ENCODE data around the gene CRADD. TPM values are rescaled to one million over a fixed set of nuclear protein-coding genes. Genes with fewer than 3 reads are reported as not detected.
A peak's percentile ranks its signal among the peaks of the same experiment; 100 is the strongest.

Gene CRADD
- total RNA-seq, 4 donors from 2014 or later = 27.7 to 61.0 (median 34.2) TPM

GRCh38 chr12:93782853-93783252 lies 105.7 kb downstream of the CRADD start:
- TF ChIP-seq, protein P1, sequence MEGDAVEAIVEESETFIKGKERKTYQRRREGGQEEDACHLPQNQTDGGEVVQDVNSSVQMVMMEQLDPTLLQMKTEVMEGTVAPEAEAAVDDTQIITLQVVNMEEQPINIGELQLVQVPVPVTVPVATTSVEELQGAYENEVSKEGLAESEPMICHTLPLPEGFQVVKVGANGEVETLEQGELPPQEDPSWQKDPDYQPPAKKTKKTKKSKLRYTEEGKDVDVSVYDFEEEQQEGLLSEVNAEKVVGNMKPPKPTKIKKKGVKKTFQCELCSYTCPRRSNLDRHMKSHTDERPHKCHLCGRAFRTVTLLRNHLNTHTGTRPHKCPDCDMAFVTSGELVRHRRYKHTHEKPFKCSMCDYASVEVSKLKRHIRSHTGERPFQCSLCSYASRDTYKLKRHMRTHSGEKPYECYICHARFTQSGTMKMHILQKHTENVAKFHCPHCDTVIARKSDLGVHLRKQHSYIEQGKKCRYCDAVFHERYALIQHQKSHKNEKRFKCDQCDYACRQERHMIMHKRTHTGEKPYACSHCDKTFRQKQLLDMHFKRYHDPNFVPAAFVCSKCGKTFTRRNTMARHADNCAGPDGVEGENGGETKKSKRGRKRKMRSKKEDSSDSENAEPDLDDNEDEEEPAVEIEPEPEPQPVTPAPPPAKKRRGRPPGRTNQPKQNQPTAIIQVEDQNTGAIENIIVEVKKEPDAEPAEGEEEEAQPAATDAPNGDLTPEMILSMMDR (IDR thresholded peaks at IDR 0.05) = no peak
- no peak for DNase-seq (ENCODE audit: low spot score)
- ATAC-seq (ENCODE audit: low FRiP score) = no peak

DNA sequence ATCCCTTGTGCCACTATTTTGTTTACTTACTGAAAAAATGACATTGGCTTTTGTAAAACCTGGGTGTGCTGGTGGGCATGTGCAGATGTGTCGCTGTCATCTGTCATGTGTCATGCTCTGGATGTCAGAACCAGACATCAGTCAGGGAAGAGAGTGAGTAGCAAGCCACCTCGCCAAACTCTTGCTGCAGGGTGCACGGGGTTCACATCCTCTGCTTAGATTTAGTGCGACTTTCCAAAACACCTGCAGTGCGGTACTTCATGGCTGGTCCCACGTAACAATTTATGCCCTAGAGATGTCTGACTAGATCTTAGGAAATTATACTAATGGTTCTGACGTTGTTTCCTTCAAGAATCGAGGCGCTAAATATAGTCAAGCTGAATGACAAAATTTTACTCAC lies 106.7 kb downstream of the CRADD start:
- TF ChIP-seq, protein P1 (IDR thresholded peaks at IDR 0.05) = no peak
- no peak for ATAC-seq (ENCODE audit: low FRiP score)
- no peak for DNase-seq (ENCODE audit: low spot score)

GRCh38 chr12:93784339-93785086 lies 107.3 kb downstream of the CRADD start:
- DNase-seq (ENCODE audit: low spot score) (no peak), ATAC-seq (ENCODE audit: low FRiP score) (peak; percentile 49)
- TF ChIP-seq, protein P1 (IDR thresholded peaks at IDR 0.05) = no peak

- ATAC-seq (ENCODE audit: low FRiP score) = peak; percentile 95
- TF ChIP-seq, protein P1 (IDR thresholded peaks at IDR 0.05) = no peak
- no peak for DNase-seq (ENCODE audit: low spot score)
These were observed 108.3 kb downstream of the CRADD start for GRCh38 chr12:93785249-93786010.

DNA sequence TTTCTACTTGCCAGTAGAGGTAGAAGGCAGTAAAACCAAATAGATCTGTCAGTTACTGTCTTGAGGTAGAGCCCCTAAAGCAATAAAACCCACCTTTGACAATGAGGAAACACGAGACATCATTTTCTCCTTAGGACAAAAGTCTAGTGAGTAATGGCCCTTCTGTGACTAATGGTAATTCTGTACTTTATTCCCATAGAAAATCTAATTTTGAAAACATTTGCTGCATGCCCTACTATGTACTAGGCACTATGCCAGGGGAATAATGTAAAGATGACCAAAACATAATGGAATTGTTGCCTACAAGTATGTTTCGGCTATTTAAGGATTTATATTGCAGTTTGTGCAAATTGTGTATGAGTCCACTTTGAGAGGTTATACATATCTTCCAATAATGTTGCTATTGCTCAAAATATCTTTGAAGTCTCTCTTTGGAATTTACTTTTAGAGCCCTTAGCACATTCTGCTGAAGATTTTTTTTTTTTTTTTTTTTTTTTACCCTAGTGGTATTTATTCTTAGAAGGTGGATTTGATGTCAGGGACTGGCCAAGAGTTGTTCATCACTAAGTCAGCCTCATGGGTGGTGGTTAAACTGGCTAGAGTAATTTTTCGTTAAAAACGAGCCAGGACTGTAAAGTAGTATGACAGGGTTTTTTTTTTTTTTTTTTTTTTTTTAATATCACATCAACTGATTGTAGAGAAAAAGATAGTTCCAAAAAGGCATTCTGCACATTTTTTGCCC lies 109.7 kb downstream of the CRADD start:
- ATAC-seq (ENCODE audit: low FRiP score) (no peak), DNase-seq (ENCODE audit: low spot score) (no peak)
- TF ChIP-seq, protein P1 (IDR thresholded peaks at IDR 0.05) = no peak

GRCh38 chr12:93788853-93789252 lies 111.7 kb downstream of the CRADD start:
- TF ChIP-seq, protein P1 (IDR thresholded peaks at IDR 0.05) = no peak
- DNase-seq (ENCODE audit: low spot score) (no peak), ATAC-seq (ENCODE audit: low FRiP score) (no peak)
